Esophagus muscularis mucosa (tissue), 4 donors: ENCODE measurements around the gene CSTF3. TPM values are rescaled to one million over a fixed set of nuclear protein-coding genes. Genes with fewer than 3 reads are reported as not detected.

Experiments used
- DNase-seq: peaks from one replicate; pipeline ENCODE4 v3.0.0-alpha.2; 2017; ENCODE audit errors: extremely low spot score
- H3K27ac ChIP-seq, 4 donors: fragments of 200-600 bp; sonication (generic); replicated peaks in 1 of 4; 1 replicate in 3 of 4; 2 replicates in 1 of 4; pipeline ENCODE4 v1.5.1; 2016 to 2019; ENCODE audit warnings: mild to moderate bottlenecking in 1 of 4
- H3K27me3 ChIP-seq, 4 donors: fragments of 200-600 bp; sonication (generic); one replicate each; pipeline versions ENCODE4 v1.5.1 to v1.6.0; 2016 to 2019
- H3K36me3 ChIP-seq, 4 donors: fragments of 200-600 bp; sonication (generic); one replicate each; pipeline ENCODE4 v1.5.1; 2016 to 2019
- H3K4me1 ChIP-seq, 4 donors: fragments of 200-600 bp; sonication (generic); one replicate each; pipeline ENCODE4 v1.5.1; 2016 to 2019
- H3K4me3 ChIP-seq, 4 donors: fragments of 200-600 bp; sonication (generic); 1 replicate in 2 of 4; 2 replicates in 2 of 4; pipeline ENCODE4 v1.5.1; 2016 to 2019; ENCODE audit warnings: mild to moderate bottlenecking in 4 of 4, moderate library complexity in 1 of 4
- H3K9me3 ChIP-seq, 4 donors: fragments of 200-600 bp; sonication (generic); 1 replicate in 3 of 4; 2 replicates in 1 of 4; pipeline ENCODE4 v1.5.1; 2016 to 2019
- EP300 ChIP-seq: sonication (generic); formaldehyde crosslinking; IDR thresholded peaks from one replicate; pipeline ENCODE4 v1.6.1; 2017; ENCODE audit warnings: antibody characterized with exemption
- POLR2A ChIP-seq: fragments of 450-650 bp; IDR thresholded peaks from one replicate; pipeline ENCODE4 v1.6.1; 2017; ENCODE audit warnings: antibody characterized with exemption, moderate library complexity, mild to moderate bottlenecking, low read depth
- POLR2AphosphoS5 ChIP-seq, 2 donors: sonication (generic); formaldehyde crosslinking; IDR thresholded peaks; one replicate each; pipeline ENCODE4 v1.6.1; 2017; ENCODE audit warnings: antibody characterized with exemption in 2 of 2
- WGBS: methylation state at CpG from one replicate; pipeline ENCODE4 v1.1.5; 2018; 5-methylcytosine and 5-hydroxymethylcytosine counted together
- intact Hi-C: fragments of 100-400 bp; cut with DNase I; formaldehyde crosslinking; loops from one replicate; pipeline ENCODE4 v1.15.1; 2023
- total RNA-seq, 4 donors: library from RNA; depleted of rRNA; stranded (reverse); fragments of >200 nt; gene quantifications; one replicate each; pipeline versions ENCODE4 v1.1.0 to v1.2.1, GENCODE V29; 2016
- TF ChIP-seq, protein P1 (sequence below), 3 experiments: fragments of 200-600 bp in 2 of 3; fragments of 450-650 bp in 1 of 3; sonication (generic) in 2 of 3; IDR thresholded peaks; one replicate each; pipeline ENCODE4 v1.5.1; 2017 to 2019; ENCODE audit warnings: antibody characterized with exemption in 3 of 3, mild to moderate bottlenecking in 2 of 3, moderate library complexity in 1 of 3

Gene CSTF3
- total RNA-seq, 4 donors from 2014 or later, result 7.1 to 12.5 (median 9.5) TPM

DNA sequence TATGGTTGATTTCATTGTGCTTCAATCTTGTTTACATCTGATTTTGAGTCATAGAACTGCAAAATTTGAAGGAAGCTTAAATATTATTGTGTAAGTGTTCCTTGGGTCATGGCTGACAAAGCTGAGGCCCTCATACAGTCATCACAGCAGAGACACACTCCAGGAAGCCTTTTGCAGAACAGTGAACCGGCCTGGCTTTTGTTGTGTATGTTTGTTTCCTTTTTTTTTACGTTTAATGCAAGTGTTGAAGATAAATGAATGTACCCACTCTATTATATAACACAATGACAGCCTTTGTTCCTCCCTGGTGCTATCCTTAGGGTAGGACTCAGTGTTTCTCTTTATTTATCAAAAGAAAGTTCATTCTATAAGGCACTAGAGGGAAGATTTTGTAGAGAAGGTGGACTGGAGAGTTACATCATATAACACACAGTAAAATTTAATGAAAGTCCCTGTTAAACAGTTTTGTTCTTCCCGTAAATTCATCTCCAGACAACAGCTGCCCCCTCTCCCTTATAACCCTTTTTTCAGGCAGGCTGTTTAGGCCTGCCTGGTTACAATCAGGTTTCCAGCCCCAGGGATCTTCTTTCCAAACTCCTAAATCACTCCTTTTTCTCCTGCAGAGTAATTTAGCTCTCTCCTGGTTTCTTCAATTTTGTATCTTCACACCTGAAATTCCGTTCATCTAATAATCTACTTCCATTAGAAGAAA, 34.3 kb upstream of the CSTF3 start:
- Histone ChIP-seq H3K9me3 (no peaks in the 10 kb centered on the region), H3K27ac (no peak overlapping the region), H3K4me3 (no peak overlapping the region), H3K4me1 (no peaks in the 10 kb centered on the region), H3K36me3 (no peaks in the 10 kb centered on the region), H3K27me3 (no peaks in the 10 kb centered on the region)
- no peak for TF ChIP-seq EP300
- TF ChIP-seq POLR2A, result no peak
- no peak for TF ChIP-seq POLR2AphosphoS5 (IDR thresholded peaks at IDR 0.05)
- TF ChIP-seq, protein P1, sequence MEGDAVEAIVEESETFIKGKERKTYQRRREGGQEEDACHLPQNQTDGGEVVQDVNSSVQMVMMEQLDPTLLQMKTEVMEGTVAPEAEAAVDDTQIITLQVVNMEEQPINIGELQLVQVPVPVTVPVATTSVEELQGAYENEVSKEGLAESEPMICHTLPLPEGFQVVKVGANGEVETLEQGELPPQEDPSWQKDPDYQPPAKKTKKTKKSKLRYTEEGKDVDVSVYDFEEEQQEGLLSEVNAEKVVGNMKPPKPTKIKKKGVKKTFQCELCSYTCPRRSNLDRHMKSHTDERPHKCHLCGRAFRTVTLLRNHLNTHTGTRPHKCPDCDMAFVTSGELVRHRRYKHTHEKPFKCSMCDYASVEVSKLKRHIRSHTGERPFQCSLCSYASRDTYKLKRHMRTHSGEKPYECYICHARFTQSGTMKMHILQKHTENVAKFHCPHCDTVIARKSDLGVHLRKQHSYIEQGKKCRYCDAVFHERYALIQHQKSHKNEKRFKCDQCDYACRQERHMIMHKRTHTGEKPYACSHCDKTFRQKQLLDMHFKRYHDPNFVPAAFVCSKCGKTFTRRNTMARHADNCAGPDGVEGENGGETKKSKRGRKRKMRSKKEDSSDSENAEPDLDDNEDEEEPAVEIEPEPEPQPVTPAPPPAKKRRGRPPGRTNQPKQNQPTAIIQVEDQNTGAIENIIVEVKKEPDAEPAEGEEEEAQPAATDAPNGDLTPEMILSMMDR (IDR thresholded peaks at IDR 0.05), result no peak
- WGBS, result 78% methylated on average over 4 of the region's 4 CpGs
- intact Hi-C loops, result no loop called here
- no peak for DNase-seq

DNA sequence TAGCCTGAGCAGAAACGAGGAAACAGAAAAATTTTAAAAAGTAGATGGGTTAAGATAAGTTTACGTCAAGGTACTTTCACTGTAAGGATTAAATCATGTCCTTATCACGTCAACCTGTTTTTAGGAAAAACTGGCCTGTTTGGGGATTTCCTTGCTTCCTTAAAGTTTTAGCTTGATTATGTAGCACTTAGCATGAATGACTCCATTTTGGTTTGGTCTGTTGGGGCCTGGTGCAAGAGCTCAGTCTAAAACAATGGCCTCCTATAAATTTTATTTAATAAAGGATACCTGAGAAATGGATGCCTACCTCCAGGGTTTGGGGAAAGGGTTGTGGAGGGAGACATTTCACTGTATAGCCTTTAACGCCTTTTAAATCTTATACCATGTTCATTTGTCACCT, 33.2 kb upstream of the CSTF3 start:
- H3K4me3 ChIP-seq, result no peak overlapping the region
- DNase-seq, result no peak
- H3K27ac ChIP-seq, result no peak overlapping the region

DNA sequence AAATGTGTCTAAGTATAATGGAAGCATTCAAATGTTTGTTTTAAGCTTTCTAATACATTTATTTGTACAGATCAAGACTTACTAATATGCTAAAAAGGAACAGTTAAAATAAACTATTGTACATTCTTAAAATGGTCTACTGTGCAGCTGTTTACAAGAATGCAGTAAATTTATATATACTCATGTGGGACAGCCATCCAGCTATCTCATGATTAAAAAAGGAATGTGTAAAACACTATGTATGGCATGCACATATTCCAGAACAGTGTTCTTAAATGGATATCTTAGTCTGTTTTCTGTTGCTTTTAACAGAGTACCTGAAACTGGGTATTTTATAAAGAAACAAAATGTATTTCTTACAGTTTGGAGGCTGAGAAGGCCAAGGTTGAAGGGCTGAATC, 30.2 kb upstream of the CSTF3 start:
- Histone ChIP-seq H3K27ac (no peak overlapping the region), H3K27me3 (no peaks in the 10 kb centered on the region)

More for the DNA sequence above, 33.2 kb upstream of the CSTF3 start:
- 82% methylated on average over 4 of the region's 4 CpGs for whole genome bisulfite sequencing
- Histone ChIP-seq H3K27me3 (no peaks in the 10 kb centered on the region), H3K36me3 (no peaks in the 10 kb centered on the region), H3K4me1 (no peaks in the 10 kb centered on the region), H3K9me3 (no peaks in the 10 kb centered on the region)
- intact Hi-C loops, result no loop called here
- TF ChIP-seq POLR2A, result no peak
- no peak for TF ChIP-seq EP300
- no peak for TF ChIP-seq POLR2AphosphoS5 (IDR thresholded peaks at IDR 0.05)

DNA sequence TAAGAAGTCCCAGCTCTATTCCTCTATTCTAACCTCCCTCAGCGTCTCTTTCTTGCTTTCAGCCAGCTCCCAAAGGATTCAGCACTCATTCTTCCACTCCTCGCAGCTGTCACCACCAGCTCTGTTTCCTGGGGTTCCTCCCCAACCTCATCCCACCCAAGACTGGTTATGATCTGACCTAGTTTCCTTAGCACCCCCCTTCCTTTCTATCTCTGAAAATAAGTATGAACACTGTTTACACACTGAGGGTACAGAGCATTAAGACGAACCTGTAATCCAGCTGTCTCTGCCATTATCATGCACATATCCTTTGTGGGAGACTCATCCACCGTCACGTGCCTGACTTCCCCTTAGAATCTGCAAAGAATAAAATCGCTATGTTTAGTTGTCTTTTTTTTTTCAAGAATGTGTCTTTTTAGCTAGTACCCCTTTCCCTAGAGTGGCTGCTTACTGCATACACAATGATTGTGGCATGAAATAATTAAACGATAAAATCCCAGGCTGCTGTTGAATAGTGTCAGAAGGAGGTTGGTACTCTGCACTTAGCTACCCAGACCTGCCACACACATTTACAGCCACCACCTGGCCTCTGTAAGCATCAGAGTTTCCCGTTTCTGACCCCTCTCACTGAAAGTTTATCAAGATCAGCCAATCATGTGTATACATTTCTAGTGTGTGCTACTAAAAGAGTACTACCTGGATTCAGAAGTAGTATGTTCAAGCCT, 26.9 kb upstream of the CSTF3 start:
- no peaks in the 10 kb centered on the region for H3K9me3 ChIP-seq
- WGBS, result 53% methylated on average over 8 of the region's 8 CpGs
- no peak overlapping the region for H3K27ac ChIP-seq
- DNase-seq, result no peak
- intact Hi-C loops, result no loop called here
- no peaks in the 10 kb centered on the region for H3K27me3 ChIP-seq
- no peaks in the 10 kb centered on the region for H3K4me1 ChIP-seq
- TF ChIP-seq POLR2AphosphoS5 (IDR thresholded peaks at IDR 0.05), result no peak
- TF ChIP-seq EP300, result no peak
- no peak for TF ChIP-seq POLR2A
- TF ChIP-seq, protein P1 (IDR thresholded peaks at IDR 0.05), result no peak
- no peak overlapping the region for H3K4me3 ChIP-seq
- H3K36me3 ChIP-seq, result no peaks in the 10 kb centered on the region

More for the DNA sequence above, 30.2 kb upstream of the CSTF3 start:
- H3K4me3 ChIP-seq, result no peak overlapping the region
- intact Hi-C loops, result no loop called here
- TF ChIP-seq POLR2AphosphoS5 (IDR thresholded peaks at IDR 0.05) (no peak), POLR2A (no peak)
- TF ChIP-seq, protein P1 (IDR thresholded peaks at IDR 0.05), result no peak
- H3K4me1 ChIP-seq, result no peaks in the 10 kb centered on the region
- DNase-seq, result no peak
- H3K9me3 ChIP-seq, result no peaks in the 10 kb centered on the region
- H3K36me3 ChIP-seq, result no peaks in the 10 kb centered on the region

GRCh38 chr11:33185756-33186155, 24.5 kb upstream of the CSTF3 start:
- Histone ChIP-seq H3K4me3 (no peak overlapping the region), H3K9me3 (no peaks in the 10 kb centered on the region), H3K27me3 (no peaks in the 10 kb centered on the region), H3K27ac (no peak overlapping the region), H3K36me3 (no peaks in the 10 kb centered on the region), H3K4me1 (no peaks in the 10 kb centered on the region)
- TF ChIP-seq, protein P1 (IDR thresholded peaks at IDR 0.05), result no peak
- no peak for TF ChIP-seq POLR2AphosphoS5 (IDR thresholded peaks at IDR 0.05)
- TF ChIP-seq EP300, result no peak
- no peak for TF ChIP-seq POLR2A
- 94% methylated on average over 1 of the region's 1 CpG for WGBS
- intact Hi-C loops, result no loop called here
- DNase-seq, result no peak
